Adrenal gland (tissue), 5 donors: ENCODE data around the gene DLGAP5.

Source experiments
- POLR2A ChIP-seq, 2 donors: fragments of 450-650 bp; IDR thresholded peaks; one replicate each; pipeline ENCODE4 v1.6.1; 2017; ENCODE audit warnings: antibody characterized with exemption in 2 of 2, mild to moderate bottlenecking in 2 of 2, moderate library complexity in 1 of 2
- TF ChIP-seq, protein P1 (sequence below), 6 experiments: fragments of 450-650 bp in 4 of 6; fragments of 200-600 bp in 2 of 6; sonication (generic) in 1 of 6; IDR thresholded peaks; 1 replicate in 5 of 6; 2 replicates in 1 of 6; pipeline versions ENCODE4 v1.5.1 to v1.8.0; 2016 to 2021; ENCODE audit warnings: antibody characterized with exemption in 6 of 6, mild to moderate bottlenecking in 2 of 6, moderate library complexity in 1 of 6
- donor health status: DM: no; HTN: no; CAD: no.

DNA sequence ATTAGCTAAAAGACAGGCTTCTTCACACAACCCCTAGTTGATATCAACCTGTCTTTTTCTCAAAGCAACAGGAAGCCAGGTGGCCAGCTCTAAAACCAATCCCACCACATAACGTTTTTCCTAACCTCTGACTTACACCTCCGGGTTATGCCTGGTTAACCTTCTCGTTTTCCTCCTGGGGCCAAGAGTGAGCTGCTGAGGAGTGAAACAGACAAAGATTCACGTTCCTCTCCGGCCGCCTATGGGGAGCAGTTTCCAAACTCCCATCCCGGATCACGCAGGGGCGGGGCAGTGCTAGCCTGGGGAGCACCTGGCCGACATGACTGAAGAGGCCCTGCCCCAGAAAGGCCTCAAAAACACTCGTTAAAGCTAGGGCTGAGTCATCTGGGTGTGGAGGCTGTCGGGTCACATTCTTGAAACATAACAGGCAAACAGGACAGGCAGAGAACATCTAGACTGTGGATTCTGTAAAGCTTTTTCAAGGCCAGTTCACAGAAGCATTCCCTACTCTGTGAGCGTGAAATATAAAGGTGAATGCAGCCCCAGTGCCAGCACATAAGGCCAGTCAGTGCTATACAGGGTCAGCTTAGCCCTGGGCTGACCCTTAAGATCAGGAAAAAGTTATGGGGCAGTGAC lies 88.3 kb downstream of the DLGAP5 start:
- TF ChIP-seq, protein P1, sequence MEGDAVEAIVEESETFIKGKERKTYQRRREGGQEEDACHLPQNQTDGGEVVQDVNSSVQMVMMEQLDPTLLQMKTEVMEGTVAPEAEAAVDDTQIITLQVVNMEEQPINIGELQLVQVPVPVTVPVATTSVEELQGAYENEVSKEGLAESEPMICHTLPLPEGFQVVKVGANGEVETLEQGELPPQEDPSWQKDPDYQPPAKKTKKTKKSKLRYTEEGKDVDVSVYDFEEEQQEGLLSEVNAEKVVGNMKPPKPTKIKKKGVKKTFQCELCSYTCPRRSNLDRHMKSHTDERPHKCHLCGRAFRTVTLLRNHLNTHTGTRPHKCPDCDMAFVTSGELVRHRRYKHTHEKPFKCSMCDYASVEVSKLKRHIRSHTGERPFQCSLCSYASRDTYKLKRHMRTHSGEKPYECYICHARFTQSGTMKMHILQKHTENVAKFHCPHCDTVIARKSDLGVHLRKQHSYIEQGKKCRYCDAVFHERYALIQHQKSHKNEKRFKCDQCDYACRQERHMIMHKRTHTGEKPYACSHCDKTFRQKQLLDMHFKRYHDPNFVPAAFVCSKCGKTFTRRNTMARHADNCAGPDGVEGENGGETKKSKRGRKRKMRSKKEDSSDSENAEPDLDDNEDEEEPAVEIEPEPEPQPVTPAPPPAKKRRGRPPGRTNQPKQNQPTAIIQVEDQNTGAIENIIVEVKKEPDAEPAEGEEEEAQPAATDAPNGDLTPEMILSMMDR (IDR thresholded peaks at IDR 0.05): no peak
- TF ChIP-seq POLR2A (IDR thresholded peaks at IDR 0.05): peak in 1 of 2 donors; percentile 64
